Vagina (tissue), 2 donors: ENCODE measurements around the gene NKAIN4.

Source experiments
- CTCF ChIP-seq, 3 experiments: fragments of 450-650 bp in 2 of 3; fragments of 200-600 bp in 1 of 3; sonication (generic) in 1 of 3; IDR thresholded peaks; one replicate each; pipeline ENCODE4 v1.5.1; 2017 to 2019; ENCODE audit warnings: antibody characterized with exemption in 3 of 3, mild to moderate bottlenecking in 2 of 3, moderate library complexity in 2 of 3
- POLR2A ChIP-seq, 2 donors: fragments of 450-650 bp; IDR thresholded peaks; one replicate each; pipeline ENCODE4 v1.6.1; 2017; ENCODE audit warnings: antibody characterized with exemption in 2 of 2, mild to moderate bottlenecking in 2 of 2, moderate library complexity in 2 of 2
- POLR2AphosphoS5 ChIP-seq, 2 donors: sonication (generic); formaldehyde crosslinking; IDR thresholded peaks; one replicate each; pipeline ENCODE4 v1.9.0; 2017; ENCODE audit warnings: antibody characterized with exemption in 2 of 2, mild to moderate bottlenecking in 2 of 2, low read depth in 1 of 2; ENCODE audit not compliant: insufficient read depth in 1 of 2

DNA sequence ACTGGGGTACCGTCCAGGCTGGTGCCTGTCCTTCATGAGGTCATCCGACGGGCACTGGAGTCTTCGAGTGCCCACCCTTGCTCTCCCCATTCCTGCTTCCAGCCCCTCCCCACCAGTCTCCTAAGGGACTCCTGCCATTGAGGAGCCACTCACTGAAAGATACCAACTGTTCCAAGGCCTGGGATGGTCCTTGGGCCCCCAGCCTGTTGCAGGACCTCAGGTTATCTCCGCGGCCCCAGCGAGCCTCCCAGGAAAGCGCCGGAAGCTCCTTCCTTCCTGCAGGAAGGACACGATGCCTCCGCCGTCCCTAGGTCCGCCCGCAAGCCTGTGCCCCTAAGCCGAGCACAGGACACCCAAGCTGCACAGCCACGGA, 1.2 kb downstream of the NKAIN4 start:
- TF ChIP-seq POLR2A (IDR thresholded peaks at IDR 0.05), result no peak
- no peak for TF ChIP-seq CTCF (IDR thresholded peaks at IDR 0.05)
- no peak for TF ChIP-seq POLR2AphosphoS5 (IDR thresholded peaks at IDR 0.05; ENCODE audit: insufficient read depth in 1 of 2, low read depth in 1 of 2)
